ENCODE measurements around the gene TBC1D24. TPM values are rescaled to one million over a fixed set of nuclear protein-coding genes. Genes with fewer than 3 reads are reported as not detected.
"Not testable (repeated sequence)": the region's sequence is repeated elsewhere in the genome, so short reads cannot be mapped to it uniquely, and the experiment has no call there.

TBC1D24 gene
- total and polyA plus RNA-seq, 4 experiments from 2014 or later: 1.3 to 13.7 (median 5.7) TPM

GRCh38 chr16:2477327-2477726 lies 2.4 kb downstream of the TBC1D24 start:
- Mint-ChIP-seq H3K4me3 (no peak overlapping the region), H3K36me3 (no peaks in the 10 kb centered on the region), H3K27ac (peak overlapping the region in 1 of 7 donors; percentile 12), H3K27me3 (peaks cover 2 to 4% of the 10 kb centered on the region in 2 donors), H3K9me3 (peaks cover 0 to 2% (median 0%) of the 10 kb centered on the region in 8 donors), H3K4me1 (peaks cover 6 to 26% (median 13%) of the 10 kb centered on the region in 4 donors)
- CTCF ChIA-PET (ENCODE audit: partially characterized antibody): no interaction called here
- no peak overlapping the region for H3K27ac ChIP-seq (ENCODE audit: low read depth, low read length)
- no peaks in the 10 kb centered on the region for H3K36me3 ChIP-seq (ENCODE audit: insufficient read depth, low read length)
- no peak for DNase-seq
- H3K27me3 ChIP-seq (ENCODE audit: insufficient read depth, low read length): peaks cover 5% of the 10 kb centered on the region
- POLR2A ChIA-PET (ENCODE audit: partially characterized antibody): no interaction called here
- intact Hi-C loops (cut with micrococcal nuclease): no loop called here
- H3K4me3 ChIP-seq (ENCODE audit: low read length in 2 of 2): no peak overlapping the region
- no peaks in the 10 kb centered on the region for H3K9me3 ChIP-seq (ENCODE audit: control insufficient read depth in 1 of 2, low read length in 2 of 2)
- peaks cover 27% of the 10 kb centered on the region for H3K4me1 ChIP-seq (ENCODE audit: insufficient read depth, low read length)

- ChIA-PET CTCF (ENCODE audit: partially characterized antibody) (interaction anchor here (1.3 kb wide), 1 partner anchor 44 kb away, joined by 4 read pairs; no protein-coding TSS in a partner anchor), POLR2A (ENCODE audit: partially characterized antibody) (interaction anchor here (0.7 kb wide), 1 partner anchor 323 kb away, joined by 3 read pairs; the partner anchor contains the start of gene TRAF7)
- Histone ChIP-seq H3K36me3 (ENCODE audit: insufficient read depth, low read length) (no peaks in the 10 kb centered on the region), H3K4me1 (ENCODE audit: insufficient read depth, low read length) (peaks cover 20% of the 10 kb centered on the region), H3K4me3 (ENCODE audit: low read length in 2 of 2) (no peak overlapping the region), H3K27me3 (ENCODE audit: insufficient read depth, low read length) (no peaks in the 10 kb centered on the region), H3K27ac (ENCODE audit: low read depth, low read length) (no peak overlapping the region), H3K9me3 (ENCODE audit: control insufficient read depth in 1 of 2, low read length in 2 of 2) (no peaks in the 10 kb centered on the region)
- peak overlapping the region in 1 of 7 donors; percentile 72 for H3K27ac Mint-ChIP-seq
- H3K9me3 Mint-ChIP-seq: peaks cover 0 to 2% (median 0%) of the 10 kb centered on the region in 8 donors
- no peaks in the 10 kb centered on the region for H3K36me3 Mint-ChIP-seq
- intact Hi-C loops (cut with micrococcal nuclease): no loop called here
- H3K27me3 Mint-ChIP-seq: peaks cover 0 to under 1% of the 10 kb centered on the region in 2 donors
- no peak for DNase-seq
- no peak overlapping the region for H3K4me3 Mint-ChIP-seq
- H3K4me1 Mint-ChIP-seq: peaks cover 6 to 22% (median 10%) of the 10 kb centered on the region in 4 donors
Observed at GRCh38 chr16:2478279-2478678, 3.4 kb downstream of the TBC1D24 start.

GRCh38 chr16:2479996-2480395 lies 5.1 kb downstream of the TBC1D24 start:
- not testable (repeated sequence) for H3K4me3 Mint-ChIP-seq

GRCh38 chr16:2480948-2481347 lies 6.0 kb downstream of the TBC1D24 start:
- Mint-ChIP-seq H3K27ac (no peak overlapping the region), H3K4me1 (peaks cover 5 to 23% (median 9%) of the 10 kb centered on the region in 4 donors), H3K4me3 (no peak overlapping the region), H3K36me3 (no peaks in the 10 kb centered on the region), H3K27me3 (no peaks in the 10 kb centered on the region), H3K9me3 (peaks cover 0 to 2% (median 0%) of the 10 kb centered on the region in 8 donors)
- H3K9me3 ChIP-seq (ENCODE audit: control insufficient read depth in 1 of 2, low read length in 2 of 2): no peaks in the 10 kb centered on the region
- H3K4me3 ChIP-seq (ENCODE audit: low read length in 2 of 2): no peak overlapping the region
- H3K4me1 ChIP-seq (ENCODE audit: insufficient read depth, low read length): peaks cover 7% of the 10 kb centered on the region
- POLR2A ChIA-PET (ENCODE audit: partially characterized antibody): no interaction called here
- no peaks in the 10 kb centered on the region for H3K27me3 ChIP-seq (ENCODE audit: insufficient read depth, low read length)
- no peaks in the 10 kb centered on the region for H3K36me3 ChIP-seq (ENCODE audit: insufficient read depth, low read length)
- intact Hi-C loops (cut with micrococcal nuclease): no loop called here
- CTCF ChIA-PET (ENCODE audit: partially characterized antibody): interaction anchor here (1.1 kb wide), 1 partner anchor 11 kb away, joined by 3 read pairs; no protein-coding TSS in a partner anchor
- H3K27ac ChIP-seq (ENCODE audit: low read depth, low read length): no peak overlapping the region
- no peak for DNase-seq

More at GRCh38 chr16:2479996-2480395, 5.1 kb downstream of the TBC1D24 start:
- peaks cover 13% of the 10 kb centered on the region for H3K4me1 ChIP-seq (ENCODE audit: insufficient read depth, low read length)
- peak overlapping the region in 1 of 7 donors; percentile 27 for H3K27ac Mint-ChIP-seq
- H3K4me3 ChIP-seq (ENCODE audit: low read length in 2 of 2); H3K27me3 Mint-ChIP-seq; CTCF ChIA-PET (ENCODE audit: partially characterized antibody); H3K9me3 ChIP-seq (ENCODE audit: control insufficient read depth in 1 of 2, low read length in 2 of 2); H3K27ac ChIP-seq (ENCODE audit: low read depth, low read length); H3K36me3 ChIP-seq (ENCODE audit: insufficient read depth, low read length); H3K27me3 ChIP-seq (ENCODE audit: insufficient read depth, low read length); H3K36me3 Mint-ChIP-seq; H3K9me3 Mint-ChIP-seq; intact Hi-C loops (cut with micrococcal nuclease); POLR2A ChIA-PET (ENCODE audit: partially characterized antibody): not testable (repeated sequence)
- DNase-seq: peak in 1 of 5 donors; percentile 5
- peaks cover 6 to 21% (median 10%) of the 10 kb centered on the region in 4 donors for H3K4me1 Mint-ChIP-seq

- Mint-ChIP-seq H3K27ac (peak overlapping the region in 1 of 7 donors; percentile 48), H3K36me3 (no peaks in the 10 kb centered on the region), H3K27me3 (no peaks in the 10 kb centered on the region), H3K4me3 (no peak overlapping the region), H3K4me1 (peaks cover 4 to 17% (median 7%) of the 10 kb centered on the region in 4 donors), H3K9me3 (peaks cover 0 to 2% (median 0%) of the 10 kb centered on the region in 8 donors)
- DNase-seq: no peak
- peaks cover 3% of the 10 kb centered on the region for H3K4me1 ChIP-seq (ENCODE audit: insufficient read depth, low read length)
- no peaks in the 10 kb centered on the region for H3K9me3 ChIP-seq (ENCODE audit: control insufficient read depth in 1 of 2, low read length in 2 of 2)
- CTCF ChIA-PET (ENCODE audit: partially characterized antibody): interaction anchor here (1.1 kb wide), 1 partner anchor 12 kb away, joined by 3 read pairs; no protein-coding TSS in a partner anchor
- H3K36me3 ChIP-seq (ENCODE audit: insufficient read depth, low read length): no peaks in the 10 kb centered on the region
- no peak overlapping the region for H3K27ac ChIP-seq (ENCODE audit: low read depth, low read length)
- no peak overlapping the region for H3K4me3 ChIP-seq (ENCODE audit: low read length in 2 of 2)
- H3K27me3 ChIP-seq (ENCODE audit: insufficient read depth, low read length): no peaks in the 10 kb centered on the region
- POLR2A ChIA-PET (ENCODE audit: partially characterized antibody): interaction anchor here (1.2 kb wide), 1 partner anchor 32 kb away, joined by 3 read pairs; the partner anchor contains the start of gene ATP6V0C
- intact Hi-C loops (cut with micrococcal nuclease): no loop called here
Observed at GRCh38 chr16:2481676-2482075, 6.7 kb downstream of the TBC1D24 start.

GRCh38 chr16:2482249-2482648 lies 7.3 kb downstream of the TBC1D24 start:
- H3K4me3 ChIP-seq (ENCODE audit: low read length in 2 of 2): no peak overlapping the region
- H3K4me3 Mint-ChIP-seq: no peak overlapping the region
- intact Hi-C loops (cut with micrococcal nuclease): no loop called here
- peaks cover 7 to 18% (median 9%) of the 10 kb centered on the region in 4 donors for H3K4me1 Mint-ChIP-seq
- peaks cover 9% of the 10 kb centered on the region for H3K4me1 ChIP-seq (ENCODE audit: insufficient read depth, low read length)
- H3K27ac Mint-ChIP-seq: no peak overlapping the region
- H3K27me3 ChIP-seq (ENCODE audit: insufficient read depth, low read length): no peaks in the 10 kb centered on the region
- peaks cover 0 to 1% of the 10 kb centered on the region in 2 donors for H3K36me3 Mint-ChIP-seq
- no peaks in the 10 kb centered on the region for H3K9me3 ChIP-seq (ENCODE audit: control insufficient read depth in 1 of 2, low read length in 2 of 2)
- H3K27ac ChIP-seq (ENCODE audit: low read depth, low read length): no peak overlapping the region
- H3K9me3 Mint-ChIP-seq: peaks cover 0 to 2% (median 0%) of the 10 kb centered on the region in 8 donors
- no peaks in the 10 kb centered on the region for H3K27me3 Mint-ChIP-seq
- ChIA-PET CTCF (ENCODE audit: partially characterized antibody) (no interaction called here), POLR2A (ENCODE audit: partially characterized antibody) (interaction anchor here (1.2 kb wide), 1 partner anchor 32 kb away, joined by 3 read pairs; the partner anchor contains the start of gene ATP6V0C)
- H3K36me3 ChIP-seq (ENCODE audit: insufficient read depth, low read length): no peaks in the 10 kb centered on the region
- DNase-seq: peak in 1 of 5 donors; percentile 27

GRCh38 chr16:2482708-2483534 lies 8.0 kb downstream of the TBC1D24 start:
- Mint-ChIP-seq H3K4me1 (peaks cover 10 to 18% (median 14%) of the 10 kb centered on the region in 4 donors), H3K27me3 (no peaks in the 10 kb centered on the region), H3K9me3 (peaks cover 0 to 2% (median 0%) of the 10 kb centered on the region in 8 donors), H3K27ac (peak overlapping the region in 3 of 7 donors; percentile 9 to 84 (median 60)), H3K4me3 (no peak overlapping the region), H3K36me3 (peaks cover 0 to 1% of the 10 kb centered on the region in 2 donors)
- no peak overlapping the region for H3K27ac ChIP-seq (ENCODE audit: low read depth, low read length)
- H3K27me3 ChIP-seq (ENCODE audit: insufficient read depth, low read length): no peaks in the 10 kb centered on the region
- no peak overlapping the region for H3K4me3 ChIP-seq (ENCODE audit: low read length in 2 of 2)
- H3K36me3 ChIP-seq (ENCODE audit: insufficient read depth, low read length): no peaks in the 10 kb centered on the region
- ChIA-PET CTCF (ENCODE audit: partially characterized antibody) (no interaction called here), POLR2A (ENCODE audit: partially characterized antibody) (interaction anchor here (1.2 to 1.7 kb wide), 2 partner anchors 9 to 31 kb away, joined by 3 to 6 read pairs; partner anchors contain the start of genes ATP6V0C and TBC1D24)
- H3K9me3 ChIP-seq (ENCODE audit: control insufficient read depth in 1 of 2, low read length in 2 of 2): no peaks in the 10 kb centered on the region
- peaks cover 14% of the 10 kb centered on the region for H3K4me1 ChIP-seq (ENCODE audit: insufficient read depth, low read length)
- DNase-seq: no peak
- intact Hi-C loops (cut with micrococcal nuclease): no loop called here
